GM12872 (cell line): ENCODE measurements around the gene KBTBD13.

ENCODE experiments used
- CTCF ChIP-seq: IDR thresholded peaks from 3 replicates; pipeline ENCODE4 v1.5.1; 2011; ENCODE audit warnings: low read depth, mild to moderate bottlenecking, low read length, moderate library complexity; ENCODE audit not compliant: insufficient read depth

Gene KBTBD13

GRCh38 chr15:65052956-65053355, 23.6 kb upstream of the KBTBD13 start:
- TF ChIP-seq CTCF, result no peak

GRCh38 chr15:65054333-65055200, 22.0 kb upstream of the KBTBD13 start:
- TF ChIP-seq CTCF, result peak; percentile 95

GRCh38 chr15:65055201-65055870, 21.2 kb upstream of the KBTBD13 start:
- no peak for TF ChIP-seq CTCF

GRCh38 chr15:65056106-65056505, 20.4 kb upstream of the KBTBD13 start:
- no peak for TF ChIP-seq CTCF

GRCh38 chr15:65056868-65057548, 19.5 kb upstream of the KBTBD13 start:
- TF ChIP-seq CTCF, result no peak

- TF ChIP-seq CTCF, result no peak
Measured at GRCh38 chr15:65057549-65057940, 19.0 kb upstream of the KBTBD13 start.

GRCh38 chr15:65058394-65059368, 17.9 kb upstream of the KBTBD13 start:
- TF ChIP-seq CTCF, result no peak
